ENCODE results near the gene ATP5PF. TPM values are rescaled to one million over a fixed set of nuclear protein-coding genes. Genes with fewer than 3 reads are reported as not detected.
A peak's percentile ranks its signal among the peaks of the same experiment; 100 is the strongest.
"Not testable (repeated sequence)": the region's sequence is repeated elsewhere in the genome, so short reads cannot be mapped to it uniquely, and the experiment has no call there.

Gene ATP5PF, protein sequence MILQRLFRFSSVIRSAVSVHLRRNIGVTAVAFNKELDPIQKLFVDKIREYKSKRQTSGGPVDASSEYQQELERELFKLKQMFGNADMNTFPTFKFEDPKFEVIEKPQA
- polyA plus RNA-seq (2012; ENCODE audit: missing spikeins) = 343 TPM

DNA sequence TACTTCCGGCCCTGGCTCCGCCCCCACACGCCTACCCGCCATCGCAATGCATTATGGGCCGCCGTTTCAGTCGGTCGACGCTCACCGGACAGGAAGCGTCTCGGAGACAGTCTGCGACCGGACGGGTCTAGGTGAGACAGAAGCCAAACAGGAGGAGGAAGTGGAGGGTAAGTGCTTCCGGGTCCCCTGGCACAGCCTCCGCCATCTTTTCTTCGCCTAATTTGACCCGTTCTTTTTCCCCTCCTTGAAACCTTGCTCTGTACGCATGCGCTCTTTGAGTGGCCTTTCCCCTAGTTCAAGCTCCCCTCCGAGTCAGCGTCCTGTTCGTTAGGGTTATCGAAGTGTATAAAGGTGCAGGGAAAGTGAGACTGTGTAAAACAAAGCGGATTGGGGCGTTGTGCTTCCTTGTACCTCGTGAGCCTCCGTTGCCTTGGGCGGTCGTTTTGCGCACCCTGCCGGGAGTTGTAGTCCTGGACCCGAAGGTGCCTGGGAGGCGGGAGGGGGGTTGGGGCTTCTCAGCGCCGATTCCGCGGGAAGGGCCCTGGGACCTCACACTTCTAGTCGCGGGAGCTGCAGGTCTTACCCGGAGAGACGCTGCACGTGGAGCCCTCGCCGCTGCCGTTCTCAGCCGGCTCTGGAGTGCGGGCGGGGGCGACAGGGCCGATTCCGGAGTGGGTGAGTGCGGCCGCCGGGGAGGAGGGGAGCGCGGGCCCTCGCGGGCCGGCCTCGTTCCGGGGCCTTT is at the start of gene ATP5PF, which contains the start of gene GABPA:
Gene ATP5PF (minus strand): TSS at position 1 of the 742 bp plus-strand sequence. CDS start 5,110 bp downstream, outside the sequence.
Gene GABPA (plus strand): TSS at position 69 of the 742 bp plus-strand sequence. CDS start 6,627 bp downstream, outside the sequence.
- peak; percentile 66 for DNase-seq (ENCODE audit: insufficient read length)
- peak; percentile 99 for FAIRE-seq
- peak; percentile 74; the same call in 1 of the 2 replicates for TF ChIP-seq POLR2A (IDR thresholded peaks at IDR 0.05; ENCODE audit: low read depth, low read length)
- no peak; the same call in 1 of the 2 replicates for TF ChIP-seq TAF1 (IDR thresholded peaks at IDR 0.05; ENCODE audit: borderline replicate concordance, low read depth, low read length)
- peak; percentile 80; the same call in 1 of the 2 replicates for TF ChIP-seq POLR2AphosphoS5 (IDR thresholded peaks at IDR 0.05; ENCODE audit: low read depth, low read length)

DNA sequence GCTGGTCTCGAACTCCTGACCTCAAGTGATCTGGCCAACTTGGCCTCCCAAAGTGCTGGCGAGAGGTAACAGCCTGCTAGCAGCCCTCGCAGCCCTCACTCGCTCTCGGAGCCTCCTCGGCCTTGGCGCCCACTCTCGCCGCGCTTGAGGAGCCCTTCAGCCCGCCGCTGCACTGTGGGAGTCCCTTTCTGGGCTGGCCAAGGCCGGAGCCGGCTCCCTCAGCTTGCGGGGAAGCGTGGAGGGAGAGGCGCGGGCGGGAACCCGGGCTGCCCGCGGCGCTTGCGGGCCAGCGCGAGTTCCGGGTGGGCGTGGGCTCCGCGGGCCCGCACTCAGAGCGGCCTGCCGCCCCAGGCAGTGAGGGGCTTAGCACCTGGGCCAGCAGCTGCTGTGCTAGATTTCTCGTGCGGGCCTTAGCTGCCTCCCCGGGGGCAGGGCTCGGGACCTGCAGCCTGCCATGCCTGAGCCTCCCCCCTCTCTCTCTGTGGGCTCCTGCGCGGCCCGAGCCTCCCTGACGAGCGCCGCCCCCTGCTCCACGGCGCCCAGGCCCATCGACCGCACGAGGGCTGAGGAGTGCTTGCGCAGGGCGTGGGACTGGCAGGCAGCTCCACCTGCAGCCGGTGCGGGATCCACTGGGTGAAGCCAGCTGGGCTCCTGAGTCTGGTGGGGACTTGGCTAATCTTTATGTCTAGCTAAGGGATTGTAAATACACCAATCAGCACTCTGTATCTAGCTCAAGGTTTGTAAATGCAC is 43.6 kb upstream of the ATP5PF start:
- not testable (repeated sequence) for FAIRE-seq; DNase-seq (ENCODE audit: insufficient read length)

- DNase-seq (ENCODE audit: insufficient read length) (no peak), FAIRE-seq (no peak)
- no peak for TF ChIP-seq POLR2AphosphoS5 (IDR thresholded peaks at IDR 0.05; ENCODE audit: low read depth, low read length)
These were observed 41.7 kb upstream of the ATP5PF start for GRCh38 chr21:25776440-25776839.

DNA sequence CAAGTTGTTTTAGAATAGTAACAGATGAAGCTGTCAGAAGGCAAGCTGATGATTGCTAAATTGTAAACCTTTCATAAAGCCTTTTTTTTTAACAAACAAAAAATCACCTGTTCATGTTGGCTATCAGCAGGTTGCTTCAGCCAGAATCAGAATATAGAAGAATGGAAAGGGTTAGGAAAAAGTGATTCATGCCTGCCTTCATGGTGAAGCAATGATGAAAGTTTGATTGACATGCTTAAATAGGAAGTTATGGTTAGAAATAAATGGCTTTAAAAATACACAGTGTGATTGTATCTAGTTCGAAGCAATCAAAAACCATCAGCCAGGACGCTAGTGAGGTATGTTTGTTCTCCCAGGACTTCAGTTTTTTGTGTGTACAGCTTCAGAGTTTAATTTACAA is 38.0 kb upstream of the ATP5PF start:
- TF ChIP-seq TAF1 (IDR thresholded peaks at IDR 0.05; ENCODE audit: borderline replicate concordance, low read depth, low read length) (no peak), POLR2A (IDR thresholded peaks at IDR 0.05; ENCODE audit: low read depth, low read length) (no peak), POLR2AphosphoS5 (IDR thresholded peaks at IDR 0.05; ENCODE audit: low read depth, low read length) (no peak)

GRCh38 chr21:25767921-25768320 is 33.2 kb upstream of the ATP5PF start:
- DNase-seq (ENCODE audit: insufficient read length) (no peak), FAIRE-seq (peak; percentile 36)
- TF ChIP-seq TAF1 (IDR thresholded peaks at IDR 0.05; ENCODE audit: borderline replicate concordance, low read depth, low read length) = no peak
- TF ChIP-seq POLR2AphosphoS5 (IDR thresholded peaks at IDR 0.05; ENCODE audit: low read depth, low read length) = no peak
- TF ChIP-seq POLR2A (IDR thresholded peaks at IDR 0.05; ENCODE audit: low read depth, low read length) = no peak

More for the DNA sequence above, 38.0 kb upstream of the ATP5PF start:
- DNase-seq (ENCODE audit: insufficient read length) (no peak), FAIRE-seq (no peak)

DNA sequence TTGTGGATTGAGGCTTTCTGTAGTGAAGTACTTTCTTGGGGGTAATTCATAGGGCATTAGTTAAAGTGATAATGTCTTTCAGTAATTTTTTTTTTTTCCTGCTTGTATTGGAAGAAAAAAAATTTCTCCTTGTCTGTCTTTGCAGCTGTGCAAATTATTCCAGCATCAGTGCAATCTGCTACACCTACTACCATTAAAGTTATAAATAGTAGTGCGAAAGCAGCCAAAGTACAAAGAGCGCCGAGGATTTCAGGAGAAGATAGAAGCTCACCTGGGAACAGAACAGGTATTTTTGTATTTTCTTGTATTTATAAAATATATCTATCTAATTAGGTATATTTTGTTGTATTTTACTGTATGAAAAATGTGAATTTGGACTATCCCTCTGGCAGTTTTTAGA is 29.4 kb upstream of the ATP5PF start:
- no peak for TF ChIP-seq POLR2A (IDR thresholded peaks at IDR 0.05; ENCODE audit: low read depth, low read length)
- no peak for TF ChIP-seq TAF1 (IDR thresholded peaks at IDR 0.05; ENCODE audit: borderline replicate concordance, low read depth, low read length)
- no peak for TF ChIP-seq POLR2AphosphoS5 (IDR thresholded peaks at IDR 0.05; ENCODE audit: low read depth, low read length)
- FAIRE-seq = no peak
- DNase-seq (ENCODE audit: insufficient read length) = no peak

DNA sequence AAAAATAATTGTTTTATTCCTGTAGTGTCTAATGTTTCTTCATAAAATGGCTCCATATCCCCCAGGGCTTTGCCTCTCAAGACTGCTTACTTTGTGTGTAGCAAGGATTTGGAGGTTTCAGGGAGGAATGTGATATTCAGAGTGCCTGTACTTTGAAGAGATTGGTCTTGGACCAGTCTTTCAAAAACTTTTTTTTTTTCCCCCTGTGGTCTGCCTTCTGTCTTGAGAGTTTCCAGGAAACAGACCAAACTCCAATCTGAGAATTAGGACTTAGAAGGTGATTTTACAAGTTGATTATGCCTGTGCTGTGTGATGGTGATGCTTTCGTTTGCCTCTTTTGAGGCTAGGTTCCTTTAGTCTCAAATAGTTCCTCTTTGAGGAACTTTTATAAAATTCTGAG is 26.0 kb upstream of the ATP5PF start:
- no peak for TF ChIP-seq POLR2A (IDR thresholded peaks at IDR 0.05; ENCODE audit: low read depth, low read length)
- TF ChIP-seq TAF1 (IDR thresholded peaks at IDR 0.05; ENCODE audit: borderline replicate concordance, low read depth, low read length) = no peak
- TF ChIP-seq POLR2AphosphoS5 (IDR thresholded peaks at IDR 0.05; ENCODE audit: low read depth, low read length) = no peak
- FAIRE-seq = no peak

GRCh38 chr21:25760061-25760460 is 25.4 kb upstream of the ATP5PF start:
- FAIRE-seq (no peak), DNase-seq (ENCODE audit: insufficient read length) (no peak)
- TF ChIP-seq POLR2AphosphoS5 (IDR thresholded peaks at IDR 0.05; ENCODE audit: low read depth, low read length) = no peak
- no peak for TF ChIP-seq POLR2A (IDR thresholded peaks at IDR 0.05; ENCODE audit: low read depth, low read length)
- no peak for TF ChIP-seq TAF1 (IDR thresholded peaks at IDR 0.05; ENCODE audit: borderline replicate concordance, low read depth, low read length)

More for the DNA sequence above, 26.0 kb upstream of the ATP5PF start:
- no peak for DNase-seq (ENCODE audit: insufficient read length)

- no peak for FAIRE-seq
- DNase-seq (ENCODE audit: insufficient read length) = no peak
- TF ChIP-seq POLR2A (IDR thresholded peaks at IDR 0.05; ENCODE audit: low read depth, low read length) (no peak), POLR2AphosphoS5 (IDR thresholded peaks at IDR 0.05; ENCODE audit: low read depth, low read length) (no peak), TAF1 (IDR thresholded peaks at IDR 0.05; ENCODE audit: borderline replicate concordance, low read depth, low read length) (no peak)
These were observed 24.9 kb upstream of the ATP5PF start for GRCh38 chr21:25759573-25759972.

DNA sequence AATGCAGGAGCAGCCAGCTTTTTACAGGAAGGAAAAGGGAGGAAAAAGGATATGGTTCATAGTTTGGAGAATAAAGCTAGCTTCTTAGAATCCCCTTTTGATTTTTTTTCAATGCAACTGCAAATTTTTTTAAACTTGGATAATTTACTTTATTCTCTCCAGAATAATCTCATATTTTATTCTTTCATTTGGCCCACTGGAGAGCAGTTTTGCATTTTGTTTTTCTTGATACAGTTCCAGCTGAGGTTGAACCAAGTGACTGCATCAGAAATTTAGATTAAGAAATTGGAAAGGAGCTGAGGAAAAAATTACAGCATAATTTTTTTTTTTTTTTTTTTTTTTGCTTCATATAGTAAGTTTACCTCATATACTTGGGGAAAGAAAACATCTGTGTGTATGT is 22.8 kb upstream of the ATP5PF start:
- DNase-seq (ENCODE audit: insufficient read length) (no peak), FAIRE-seq (no peak)
- TF ChIP-seq POLR2AphosphoS5 (IDR thresholded peaks at IDR 0.05; ENCODE audit: low read depth, low read length) = no peak
- TF ChIP-seq TAF1 (IDR thresholded peaks at IDR 0.05; ENCODE audit: borderline replicate concordance, low read depth, low read length) = no peak
- TF ChIP-seq POLR2A (IDR thresholded peaks at IDR 0.05; ENCODE audit: low read depth, low read length) = no peak

- DNase-seq (ENCODE audit: insufficient read length) = no peak
- no peak for TF ChIP-seq POLR2A (IDR thresholded peaks at IDR 0.05; ENCODE audit: low read depth, low read length)
- no peak for TF ChIP-seq TAF1 (IDR thresholded peaks at IDR 0.05; ENCODE audit: borderline replicate concordance, low read depth, low read length)
- TF ChIP-seq POLR2AphosphoS5 (IDR thresholded peaks at IDR 0.05; ENCODE audit: low read depth, low read length) = no peak
- peak; percentile 24 for FAIRE-seq
These were observed 21.7 kb upstream of the ATP5PF start for GRCh38 chr21:25756190-25756932.
